ENCODE results near the gene RPL36. TPM values are rescaled to one million over a fixed set of nuclear protein-coding genes. Genes with fewer than 3 reads are reported as not detected.
A peak's percentile ranks its signal among the peaks of the same experiment; 100 is the strongest.
"Not testable (repeated sequence)": the region's sequence is repeated elsewhere in the genome, so short reads cannot be mapped to it uniquely, and the experiment has no call there.

Gene RPL36
- total and polyA plus RNA-seq, 5 donors, result 451 to 727 (median 488) TPM

GRCh38 chr19:5713228-5713627, 23.1 kb downstream of the RPL36 start:
- Histone ChIP-seq H3K27ac (ENCODE audit: low read length) (no peak overlapping the region), H3K27me3 (ENCODE audit: control insufficient read depth, insufficient read depth) (no peaks in the 10 kb centered on the region), H3K9me3 (ENCODE audit: control insufficient read depth, low read length) (no peaks in the 10 kb centered on the region), H3K4me3 (ENCODE audit: low read length) (no peak overlapping the region), H3K4me1 (ENCODE audit: control insufficient read depth, insufficient read depth, low read length) (peaks cover 3% of the 10 kb centered on the region)
- DNase-seq (no peak), ATAC-seq (no peak)
- WGBS, result 92% methylated on average over 9 of the region's 9 CpGs
- intact Hi-C loops (cut with DNase I), result no loop called here

- WGBS, result 66% methylated on average over 10 of the region's 10 CpGs
- DNase-seq, result no peak
- H3K27ac ChIP-seq (ENCODE audit: low read length), result no peak overlapping the region
- peak in 1 of 2 donors; percentile 7 for ATAC-seq
- intact Hi-C loops (cut with DNase I), result no loop called here
- no peaks in the 10 kb centered on the region for H3K9me3 ChIP-seq (ENCODE audit: control insufficient read depth, low read length)
- H3K4me3 ChIP-seq (ENCODE audit: low read length), result no peak overlapping the region
- peaks cover 7% of the 10 kb centered on the region for H3K4me1 ChIP-seq (ENCODE audit: control insufficient read depth, insufficient read depth, low read length)
- H3K27me3 ChIP-seq (ENCODE audit: control insufficient read depth, insufficient read depth), result no peaks in the 10 kb centered on the region
These were observed 24.7 kb downstream of the RPL36 start for GRCh38 chr19:5714816-5715215.

- Histone ChIP-seq H3K4me1 (ENCODE audit: control insufficient read depth, insufficient read depth, low read length) (peaks cover 7% of the 10 kb centered on the region), H3K27me3 (ENCODE audit: control insufficient read depth, insufficient read depth) (no peaks in the 10 kb centered on the region), H3K27ac (ENCODE audit: low read length) (no peak overlapping the region), H3K9me3 (ENCODE audit: control insufficient read depth, low read length) (no peaks in the 10 kb centered on the region), H3K4me3 (ENCODE audit: low read length) (no peak overlapping the region)
- intact Hi-C loops (cut with DNase I), result no loop called here
- DNase-seq (no peak), ATAC-seq (no peak)
- 79% methylated on average over 8 of the region's 8 CpGs for WGBS
These were observed 27.3 kb downstream of the RPL36 start for GRCh38 chr19:5717215-5717935.

- Histone ChIP-seq H3K27me3 (ENCODE audit: control insufficient read depth, insufficient read depth) (no peaks in the 10 kb centered on the region), H3K27ac (ENCODE audit: low read length) (peak overlapping the region; percentile 21), H3K4me1 (ENCODE audit: control insufficient read depth, insufficient read depth, low read length) (peaks cover 7% of the 10 kb centered on the region), H3K9me3 (ENCODE audit: control insufficient read depth, low read length) (no peaks in the 10 kb centered on the region), H3K4me3 (ENCODE audit: low read length) (no peak overlapping the region)
- 70% methylated on average over 14 of the region's 14 CpGs for WGBS
- DNase-seq (no peak), ATAC-seq (no peak)
- intact Hi-C loops (cut with DNase I), result no loop called here
These were observed 28.0 kb downstream of the RPL36 start for GRCh38 chr19:5718037-5718578.

GRCh38 chr19:5718579-5719273, 28.6 kb downstream of the RPL36 start:
- peaks cover 7% of the 10 kb centered on the region for H3K4me1 ChIP-seq (ENCODE audit: control insufficient read depth, insufficient read depth, low read length)
- no peak for DNase-seq
- intact Hi-C loops (cut with DNase I), result no loop called here
- H3K27me3 ChIP-seq (ENCODE audit: control insufficient read depth, insufficient read depth), result no peaks in the 10 kb centered on the region
- no peaks in the 10 kb centered on the region for H3K9me3 ChIP-seq (ENCODE audit: control insufficient read depth, low read length)
- 29% methylated on average over 11 of the region's 11 CpGs for WGBS
- no peak for ATAC-seq
- H3K4me3 ChIP-seq (ENCODE audit: low read length), result peak overlapping the region; percentile 75
- peak overlapping the region; percentile 34 for H3K27ac ChIP-seq (ENCODE audit: low read length)

- ATAC-seq (no peak), DNase-seq (peak in 1 of 3 donors; percentile 71)
- WGBS, result under 1% methylated on average over 58 of the region's 58 CpGs
- peak overlapping the region; percentile 63 for H3K27ac ChIP-seq (ENCODE audit: low read length)
- H3K4me3 ChIP-seq (ENCODE audit: low read length), result peak overlapping the region; percentile 75
- intact Hi-C loops (cut with DNase I), result no loop called here
- H3K4me1 ChIP-seq (ENCODE audit: control insufficient read depth, insufficient read depth, low read length), result peaks cover 7% of the 10 kb centered on the region
- H3K9me3 ChIP-seq (ENCODE audit: control insufficient read depth, low read length), result no peaks in the 10 kb centered on the region
- H3K27me3 ChIP-seq (ENCODE audit: control insufficient read depth, insufficient read depth), result no peaks in the 10 kb centered on the region
These were observed 29.3 kb downstream of the RPL36 start for GRCh38 chr19:5719274-5719960.

- peak; percentile 97 to 99 for ATAC-seq
These were observed 30.1 kb downstream of the RPL36 start, which contains the start of the genes CATSPERD and LONP1 for GRCh38 chr19:5719961-5720790. TSS of gene CATSPERD (plus strand) at chr19:5720637. CDS start at chr19:5720738, 101 bp downstream. TSS of gene LONP1 (minus strand) at chr19:5720146. CDS start at chr19:5720132, 14 bp downstream.

GRCh38 chr19:5727453-5728050, 37.5 kb downstream of the RPL36 start:
- Histone ChIP-seq H3K4me3 (ENCODE audit: low read length) (no peak overlapping the region), H3K4me1 (ENCODE audit: control insufficient read depth, insufficient read depth, low read length) (no peaks in the 10 kb centered on the region), H3K27me3 (ENCODE audit: control insufficient read depth, insufficient read depth) (no peaks in the 10 kb centered on the region), H3K27ac (ENCODE audit: low read length) (no peak overlapping the region), H3K9me3 (ENCODE audit: control insufficient read depth, low read length) (no peaks in the 10 kb centered on the region)
- ATAC-seq (no peak), DNase-seq (no peak)
- intact Hi-C loops (cut with DNase I), result no loop called here
- WGBS, result 96% methylated on average over 4 of the region's 4 CpGs

More at GRCh38 chr19:5719961-5720790, 30.1 kb downstream of the RPL36 start, which contains the start of the genes CATSPERD and LONP1:
- Histone ChIP-seq H3K27ac (ENCODE audit: low read length) (peak within 1 kb of the TSS; percentile 93), H3K27me3 (ENCODE audit: control insufficient read depth, insufficient read depth) (no peaks in the 10 kb centered on the region), H3K4me3 (ENCODE audit: low read length) (peak within 1 kb of the TSS; percentile 75), H3K4me1 (ENCODE audit: control insufficient read depth, insufficient read depth, low read length) (peaks cover 7% of the 10 kb centered on the region), H3K9me3 (ENCODE audit: control insufficient read depth, low read length) (no peaks in the 10 kb centered on the region)
- DNase-seq, result peak; percentile 99
- under 1% methylated on average over 90 of the region's 90 CpGs for WGBS
- intact Hi-C loops (cut with DNase I), result no loop called here

- ATAC-seq; H3K4me1 ChIP-seq (ENCODE audit: control insufficient read depth, insufficient read depth, low read length); H3K27me3 ChIP-seq (ENCODE audit: control insufficient read depth, insufficient read depth); H3K27ac ChIP-seq (ENCODE audit: low read length); intact Hi-C loops (cut with DNase I); H3K9me3 ChIP-seq (ENCODE audit: control insufficient read depth, low read length); DNase-seq; H3K4me3 ChIP-seq (ENCODE audit: low read length): not testable (repeated sequence)
- WGBS, result 81% methylated on average over 2 of the region's 2 CpGs
These were observed 43.1 kb downstream of the RPL36 start for GRCh38 chr19:5733172-5733571.

GRCh38 chr19:5738423-5738822, 48.3 kb downstream of the RPL36 start:
- Histone ChIP-seq H3K9me3 (ENCODE audit: control insufficient read depth, low read length) (no peaks in the 10 kb centered on the region), H3K4me3 (ENCODE audit: low read length) (no peak overlapping the region), H3K4me1 (ENCODE audit: control insufficient read depth, insufficient read depth, low read length) (no peaks in the 10 kb centered on the region), H3K27me3 (ENCODE audit: control insufficient read depth, insufficient read depth) (no peaks in the 10 kb centered on the region), H3K27ac (ENCODE audit: low read length) (no peak overlapping the region)
- intact Hi-C loops (cut with DNase I), result no loop called here
- no peak for DNase-seq
- ATAC-seq, result no peak
- 78% methylated on average over 8 of the region's 8 CpGs for WGBS

All from right cardiac atrium (tissue), 5 donors.